Smooth muscle cell (in vitro differentiated cells): ENCODE results near the gene NELL2. TPM values are rescaled to one million over a fixed set of nuclear protein-coding genes. Genes with fewer than 3 reads are reported as not detected.

ENCODE experiments used
- DNase-seq: peaks from one replicate; lab custom pipeline; 2025; ENCODE audit not compliant: unreplicated experiment; lab: John Stamatoyannopoulos, UW
- H2AFZ ChIP-seq: fragments of 200-600 bp; sonication (generic); 2 replicates; pipeline ENCODE4 v1.6.0; 2016; ENCODE audit warnings: antibody characterized with exemption, low read depth, mild to moderate bottlenecking
- H3F3A ChIP-seq: fragments of 200-600 bp; sonication (generic); 2 replicates; pipeline ENCODE4 v1.6.0; 2017; ENCODE audit warnings: antibody characterized with exemption, low read depth
- H3K27ac ChIP-seq: fragments of 200-600 bp; sonication (generic); 2 replicates; pipeline ENCODE4 v1.5.1; 2016; ENCODE audit warnings: low read depth, mild to moderate bottlenecking
- H3K27me3 ChIP-seq: fragments of 200-600 bp; sonication (generic); 2 replicates; pipeline ENCODE4 v1.6.1; 2016; ENCODE audit warnings: low read depth, mild to moderate bottlenecking
- H3K36me3 ChIP-seq: fragments of 200-600 bp; sonication (generic); 2 replicates; pipeline ENCODE4 v1.5.1; 2016; ENCODE audit warnings: low read depth
- H3K4me1 ChIP-seq: fragments of 200-600 bp; sonication (generic); 2 replicates; pipeline ENCODE4 v1.5.1; 2016; ENCODE audit warnings: low read depth
- H3K4me2 ChIP-seq: fragments of 200-600 bp; sonication (generic); 2 replicates; pipeline ENCODE4 v1.6.0; 2016; ENCODE audit warnings: mild to moderate bottlenecking
- H3K4me3 ChIP-seq: fragments of 200-600 bp; sonication (generic); 2 replicates; pipeline ENCODE4 v1.5.1; 2016; ENCODE audit warnings: mild to moderate bottlenecking
- H3K79me2 ChIP-seq: fragments of 200-600 bp; sonication (generic); 2 replicates; pipeline ENCODE4 v1.6.0; 2016; ENCODE audit warnings: low read depth, mild to moderate bottlenecking
- H3K9ac ChIP-seq: fragments of 200-600 bp; sonication (generic); 2 replicates; pipeline ENCODE4 v1.6.0; 2016; ENCODE audit warnings: low read depth
- H3K9me3 ChIP-seq: fragments of 200-600 bp; sonication (generic); replicated peaks from 2 replicates; pipeline ENCODE4 v1.5.1; 2016; ENCODE audit warnings: low read depth
- H4K20me1 ChIP-seq: fragments of 200-600 bp; sonication (generic); 2 replicates; pipeline ENCODE4 v1.6.0; 2016; ENCODE audit warnings: low read depth
- WGBS: methylation state at CpG from one replicate; pipeline ENCODE4 v1.1.7; 2016; ENCODE audit warnings: low lambda C conversion rate; 5-methylcytosine and 5-hydroxymethylcytosine counted together
- polyA plus RNA-seq: library from polyadenylated mRNA; unstranded; fragments of >200 nt; fragmentation: Nextera tagmentation; extraction: Ambion mirVana; gene quantifications from 2 replicates; pipeline ENCODE4 v1.2.1, GENCODE V29; 2016
- total RNA-seq: library from RNA; depleted of rRNA; stranded (reverse); fragments of >200 nt; gene quantifications from 2 replicates; pipeline ENCODE4 v1.2.3, GENCODE V29; 2014
- TF ChIP-seq, protein P1 (sequence below): fragments of 200-600 bp; sonication (generic); IDR thresholded peaks from 2 replicates; pipeline ENCODE4 v1.5.1; 2017; ENCODE audit warnings: borderline replicate concordance, mild to moderate bottlenecking, antibody characterized with exemption; ENCODE audit not compliant: insufficient read depth, poor library complexity, severe bottlenecking

NELL2 gene
- total and polyA plus RNA-seq, 2 experiments from 2014 or later, result 16.8 TPM; not detected in 1

GRCh38 chr12:44570036-44570583 lies 306.0 kb downstream of the NELL2 start:
- Histone ChIP-seq H3K9ac (no peak overlapping the region), H3K79me2 (no peaks in the 10 kb centered on the region), H2AFZ (no peak overlapping the region), H3K27me3 (no peaks in the 10 kb centered on the region), H4K20me1 (no peaks in the 10 kb centered on the region), H3K9me3 (no peaks in the 10 kb centered on the region), H3K27ac (no peak overlapping the region), H3K4me3 (no peak overlapping the region), H3F3A (peaks cover 5% of the 10 kb centered on the region), H3K36me3 (no peaks in the 10 kb centered on the region), H3K4me1 (peaks cover 25% of the 10 kb centered on the region), H3K4me2 (no peak overlapping the region)
- no peak for DNase-seq
- TF ChIP-seq, protein P1, sequence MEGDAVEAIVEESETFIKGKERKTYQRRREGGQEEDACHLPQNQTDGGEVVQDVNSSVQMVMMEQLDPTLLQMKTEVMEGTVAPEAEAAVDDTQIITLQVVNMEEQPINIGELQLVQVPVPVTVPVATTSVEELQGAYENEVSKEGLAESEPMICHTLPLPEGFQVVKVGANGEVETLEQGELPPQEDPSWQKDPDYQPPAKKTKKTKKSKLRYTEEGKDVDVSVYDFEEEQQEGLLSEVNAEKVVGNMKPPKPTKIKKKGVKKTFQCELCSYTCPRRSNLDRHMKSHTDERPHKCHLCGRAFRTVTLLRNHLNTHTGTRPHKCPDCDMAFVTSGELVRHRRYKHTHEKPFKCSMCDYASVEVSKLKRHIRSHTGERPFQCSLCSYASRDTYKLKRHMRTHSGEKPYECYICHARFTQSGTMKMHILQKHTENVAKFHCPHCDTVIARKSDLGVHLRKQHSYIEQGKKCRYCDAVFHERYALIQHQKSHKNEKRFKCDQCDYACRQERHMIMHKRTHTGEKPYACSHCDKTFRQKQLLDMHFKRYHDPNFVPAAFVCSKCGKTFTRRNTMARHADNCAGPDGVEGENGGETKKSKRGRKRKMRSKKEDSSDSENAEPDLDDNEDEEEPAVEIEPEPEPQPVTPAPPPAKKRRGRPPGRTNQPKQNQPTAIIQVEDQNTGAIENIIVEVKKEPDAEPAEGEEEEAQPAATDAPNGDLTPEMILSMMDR, result no peak
- WGBS, result 90% methylated on average over 6 of the region's 6 CpGs

DNA sequence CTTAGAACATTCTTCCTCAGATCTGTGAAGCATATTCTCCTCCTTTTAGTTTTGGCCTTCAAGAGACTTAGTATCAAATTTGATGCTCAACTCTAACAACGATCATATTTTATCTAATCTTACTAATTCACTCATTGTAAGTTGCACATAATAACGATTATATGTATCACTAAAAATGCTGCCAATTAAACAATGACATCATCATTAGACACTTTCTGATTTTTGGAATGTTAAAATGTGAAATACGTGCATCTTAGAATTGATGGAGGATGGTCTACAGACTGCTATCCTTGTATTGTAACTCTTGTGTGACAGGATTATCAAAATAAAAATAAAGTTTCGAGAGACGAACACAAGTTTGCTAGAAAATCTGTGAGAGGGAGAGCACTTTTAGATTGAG lies 311.0 kb downstream of the NELL2 start:
- H3K4me3 ChIP-seq, result no peak overlapping the region
- no peaks in the 10 kb centered on the region for H3K79me2 ChIP-seq
- peaks cover 11% of the 10 kb centered on the region for H3K4me1 ChIP-seq
- no peaks in the 10 kb centered on the region for H3K27me3 ChIP-seq
- H3K9ac ChIP-seq, result no peak overlapping the region
- no peak overlapping the region for H3K27ac ChIP-seq
- no peak for DNase-seq
- TF ChIP-seq, protein P1, result no peak
- WGBS, result 89% methylated on average over 5 of the region's 5 CpGs
- H4K20me1 ChIP-seq, result no peaks in the 10 kb centered on the region
- H3F3A ChIP-seq, result no peaks in the 10 kb centered on the region
- H3K9me3 ChIP-seq, result no peaks in the 10 kb centered on the region
- no peak overlapping the region for H2AFZ ChIP-seq
- no peak overlapping the region for H3K4me2 ChIP-seq
- no peaks in the 10 kb centered on the region for H3K36me3 ChIP-seq

- TF ChIP-seq, protein P1, result no peak
- Histone ChIP-seq H3K27me3 (no peaks in the 10 kb centered on the region), H3K4me2 (no peak overlapping the region), H3K36me3 (no peaks in the 10 kb centered on the region), H3K4me1 (peaks cover 11% of the 10 kb centered on the region), H4K20me1 (no peaks in the 10 kb centered on the region), H3K27ac (no peak overlapping the region), H2AFZ (no peak overlapping the region), H3K9ac (no peak overlapping the region), H3K79me2 (no peaks in the 10 kb centered on the region), H3F3A (no peaks in the 10 kb centered on the region), H3K9me3 (no peaks in the 10 kb centered on the region), H3K4me3 (no peak overlapping the region)
- WGBS, result 93% methylated on average over 4 of the region's 4 CpGs
- DNase-seq, result no peak
These were observed 312.6 kb downstream of the NELL2 start for GRCh38 chr12:44563486-44563885.
